Progenitor cell of endocrine pancreas (in vitro differentiated cells): ENCODE measurements around the gene ATG14. TPM values are rescaled to one million over a fixed set of nuclear protein-coding genes. Genes with fewer than 3 reads are reported as not detected.

Source experiments
- DNase-seq: peaks from one replicate; pipeline ENCODE4 v3.0.0; 2021; ENCODE audit warnings: low spot score; ENCODE audit not compliant: unreplicated experiment
- H3K27ac Mint-ChIP-seq: 2 replicates; pipeline ENCODE4 v1.8.0; 2021; ENCODE audit warnings: mild to moderate bottlenecking, moderate library complexity, mixed read lengths
- H3K27me3 Mint-ChIP-seq: 2 replicates; pipeline ENCODE4 v1.8.0; 2021; ENCODE audit warnings: mixed read lengths
- H3K36me3 Mint-ChIP-seq: 2 replicates; pipeline ENCODE4 v1.8.0; 2022; ENCODE audit warnings: mixed read lengths; ENCODE audit not compliant: insufficient read depth
- H3K4me1 Mint-ChIP-seq: 2 replicates; pipeline ENCODE4 v1.8.0; 2021; ENCODE audit warnings: low read depth, mixed read lengths
- H3K4me3 Mint-ChIP-seq: 2 replicates; pipeline ENCODE4 v1.8.0; 2021; ENCODE audit warnings: low read depth, mild to moderate bottlenecking, moderate library complexity, mixed read lengths
- H3K9me3 Mint-ChIP-seq: 2 replicates; pipeline ENCODE4 v1.8.0; 2021; ENCODE audit warnings: low read depth, mixed read lengths
- total RNA-seq: library from RNA; stranded (reverse); gene quantifications from 2 replicates; pipeline ENCODE4 v1.2.1, GENCODE V29; 2021
- TF ChIP-seq, protein P1 (sequence below): fragments of 200-600 bp; sonication (generic); IDR thresholded peaks from one replicate; pipeline ENCODE4 v1.5.0; 2021; ENCODE audit warnings: antibody characterized with exemption, mild to moderate bottlenecking; ENCODE audit not compliant: unreplicated experiment

ATG14 gene
- total RNA-seq, 1 donor from 2014 or later, result 14.9 TPM

DNA sequence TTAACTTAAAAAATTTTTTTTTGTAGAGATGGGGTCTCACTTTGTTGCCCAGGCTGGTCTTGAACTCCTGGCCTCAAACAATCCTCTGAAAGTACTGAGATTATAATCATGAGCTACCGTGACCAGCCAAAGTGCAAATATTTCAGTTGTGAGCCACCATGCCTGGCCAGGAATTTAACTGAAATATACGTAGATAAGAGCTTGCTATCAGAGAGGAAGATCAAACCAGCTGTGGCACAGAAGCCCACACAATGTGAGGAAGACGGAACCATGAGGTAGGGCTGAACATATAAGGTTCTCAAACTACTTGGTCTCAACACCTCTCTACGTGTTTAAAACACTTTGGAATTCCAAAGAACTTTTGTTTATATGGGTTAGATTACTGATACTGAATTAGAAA is 29.1 kb downstream of the ATG14 start:
- no peaks in the 10 kb centered on the region for H3K9me3 Mint-ChIP-seq
- peaks cover 17% of the 10 kb centered on the region for H3K36me3 Mint-ChIP-seq
- H3K4me1 Mint-ChIP-seq, result peaks cover 3% of the 10 kb centered on the region
- no peak overlapping the region for H3K4me3 Mint-ChIP-seq
- TF ChIP-seq, protein P1, sequence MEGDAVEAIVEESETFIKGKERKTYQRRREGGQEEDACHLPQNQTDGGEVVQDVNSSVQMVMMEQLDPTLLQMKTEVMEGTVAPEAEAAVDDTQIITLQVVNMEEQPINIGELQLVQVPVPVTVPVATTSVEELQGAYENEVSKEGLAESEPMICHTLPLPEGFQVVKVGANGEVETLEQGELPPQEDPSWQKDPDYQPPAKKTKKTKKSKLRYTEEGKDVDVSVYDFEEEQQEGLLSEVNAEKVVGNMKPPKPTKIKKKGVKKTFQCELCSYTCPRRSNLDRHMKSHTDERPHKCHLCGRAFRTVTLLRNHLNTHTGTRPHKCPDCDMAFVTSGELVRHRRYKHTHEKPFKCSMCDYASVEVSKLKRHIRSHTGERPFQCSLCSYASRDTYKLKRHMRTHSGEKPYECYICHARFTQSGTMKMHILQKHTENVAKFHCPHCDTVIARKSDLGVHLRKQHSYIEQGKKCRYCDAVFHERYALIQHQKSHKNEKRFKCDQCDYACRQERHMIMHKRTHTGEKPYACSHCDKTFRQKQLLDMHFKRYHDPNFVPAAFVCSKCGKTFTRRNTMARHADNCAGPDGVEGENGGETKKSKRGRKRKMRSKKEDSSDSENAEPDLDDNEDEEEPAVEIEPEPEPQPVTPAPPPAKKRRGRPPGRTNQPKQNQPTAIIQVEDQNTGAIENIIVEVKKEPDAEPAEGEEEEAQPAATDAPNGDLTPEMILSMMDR, result no peak
- no peaks in the 10 kb centered on the region for H3K27me3 Mint-ChIP-seq
- no peak for DNase-seq
- no peak overlapping the region for H3K27ac Mint-ChIP-seq

DNA sequence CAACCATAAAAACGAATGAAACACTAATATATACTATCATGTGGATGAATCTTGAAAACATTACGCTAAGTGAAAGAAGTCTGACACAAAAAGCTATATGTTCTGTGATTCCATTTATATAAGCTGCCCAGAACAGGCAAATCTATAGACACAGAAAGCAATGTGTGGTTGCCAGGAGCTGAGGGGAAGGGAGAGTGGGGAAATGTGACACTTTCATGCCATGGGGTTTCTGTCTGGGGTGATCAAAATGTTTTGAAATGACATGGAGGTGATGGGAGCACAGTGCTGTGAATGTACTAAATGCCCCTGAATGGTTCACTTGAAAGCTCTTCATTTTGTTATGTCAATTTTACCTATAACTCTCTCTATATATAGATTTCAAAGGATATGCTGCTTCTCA is 30.1 kb downstream of the ATG14 start:
- H3K27me3 Mint-ChIP-seq, result no peaks in the 10 kb centered on the region
- H3K27ac Mint-ChIP-seq, result peak overlapping the region; percentile 69
- peaks cover 3% of the 10 kb centered on the region for H3K4me1 Mint-ChIP-seq
- H3K9me3 Mint-ChIP-seq, result no peaks in the 10 kb centered on the region
- H3K36me3 Mint-ChIP-seq, result peaks cover 23% of the 10 kb centered on the region
- no peak overlapping the region for H3K4me3 Mint-ChIP-seq
- no peak for DNase-seq
- TF ChIP-seq, protein P1, result no peak

DNA sequence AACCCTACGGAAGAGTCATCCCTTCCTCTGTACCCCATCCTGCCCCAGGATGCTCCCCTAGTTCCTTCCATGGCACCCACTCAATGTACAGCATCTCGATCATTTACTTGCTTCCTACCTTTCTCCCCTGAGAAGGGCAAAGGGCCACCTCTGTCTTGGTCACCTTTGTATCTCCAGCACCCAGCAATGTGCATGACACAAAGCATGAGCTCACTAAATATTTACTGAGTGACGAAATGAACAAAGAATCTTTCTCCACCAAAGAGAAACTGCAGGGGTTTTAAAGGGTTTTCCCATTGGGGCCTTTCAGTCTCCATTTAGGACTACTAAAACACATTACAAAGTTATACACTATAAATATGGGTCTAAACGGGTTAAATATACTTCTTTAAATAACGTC is 30.6 kb downstream of the ATG14 start:
- Mint-ChIP-seq H3K4me1 (peaks cover 2% of the 10 kb centered on the region), H3K9me3 (no peaks in the 10 kb centered on the region), H3K4me3 (no peak overlapping the region), H3K27me3 (no peaks in the 10 kb centered on the region), H3K27ac (peak overlapping the region; percentile 76), H3K36me3 (peaks cover 27% of the 10 kb centered on the region)
- DNase-seq, result no peak
- TF ChIP-seq, protein P1, result no peak

- H3K27ac Mint-ChIP-seq, result no peak overlapping the region
- H3K27me3 Mint-ChIP-seq, result no peaks in the 10 kb centered on the region
- no peaks in the 10 kb centered on the region for H3K4me1 Mint-ChIP-seq
- no peaks in the 10 kb centered on the region for H3K9me3 Mint-ChIP-seq
- peaks cover 28% of the 10 kb centered on the region for H3K36me3 Mint-ChIP-seq
- no peak for DNase-seq
- TF ChIP-seq, protein P1, result no peak
- no peak overlapping the region for H3K4me3 Mint-ChIP-seq
Observed at GRCh38 chr14:55377236-55377635, 34.4 kb downstream of the ATG14 start.

DNA sequence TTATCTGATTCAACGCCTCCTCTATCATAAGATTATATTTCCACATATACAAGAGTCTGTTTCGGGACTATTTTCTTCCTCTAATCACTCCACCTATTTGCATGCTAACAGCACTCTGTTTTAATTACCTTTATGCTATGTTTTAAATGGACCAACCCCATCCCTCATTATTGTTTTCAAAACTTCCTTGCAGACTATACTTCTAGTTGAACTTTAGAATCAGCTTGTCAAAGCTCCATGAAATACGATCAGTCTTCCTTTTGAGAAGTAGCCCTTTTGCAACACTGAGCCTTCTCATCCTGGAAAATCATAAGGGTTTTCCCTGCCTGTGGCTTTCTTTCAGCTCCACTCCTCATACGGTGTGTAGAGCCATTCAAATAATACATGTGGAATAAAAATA is 36.9 kb downstream of the ATG14 start:
- no peak overlapping the region for H3K4me3 Mint-ChIP-seq
- peaks cover 19% of the 10 kb centered on the region for H3K36me3 Mint-ChIP-seq
- H3K4me1 Mint-ChIP-seq, result no peaks in the 10 kb centered on the region
- no peak overlapping the region for H3K27ac Mint-ChIP-seq
- H3K9me3 Mint-ChIP-seq, result no peaks in the 10 kb centered on the region
- no peak for DNase-seq
- no peaks in the 10 kb centered on the region for H3K27me3 Mint-ChIP-seq
- TF ChIP-seq, protein P1, result no peak
